SKM-1 treated with dmso at 0.1 percent for 144 hours (cell line): ENCODE results near the gene THUMPD3.

Experiments used
- DNase-seq: peaks from one replicate; lab custom pipeline; 2025; ENCODE audit not compliant: unreplicated experiment; lab: John Stamatoyannopoulos, UW

The THUMPD3 gene

GRCh38 chr3:9415485-9416138, 52.8 kb downstream of the THUMPD3 start:
- no peak for DNase-seq

DNA sequence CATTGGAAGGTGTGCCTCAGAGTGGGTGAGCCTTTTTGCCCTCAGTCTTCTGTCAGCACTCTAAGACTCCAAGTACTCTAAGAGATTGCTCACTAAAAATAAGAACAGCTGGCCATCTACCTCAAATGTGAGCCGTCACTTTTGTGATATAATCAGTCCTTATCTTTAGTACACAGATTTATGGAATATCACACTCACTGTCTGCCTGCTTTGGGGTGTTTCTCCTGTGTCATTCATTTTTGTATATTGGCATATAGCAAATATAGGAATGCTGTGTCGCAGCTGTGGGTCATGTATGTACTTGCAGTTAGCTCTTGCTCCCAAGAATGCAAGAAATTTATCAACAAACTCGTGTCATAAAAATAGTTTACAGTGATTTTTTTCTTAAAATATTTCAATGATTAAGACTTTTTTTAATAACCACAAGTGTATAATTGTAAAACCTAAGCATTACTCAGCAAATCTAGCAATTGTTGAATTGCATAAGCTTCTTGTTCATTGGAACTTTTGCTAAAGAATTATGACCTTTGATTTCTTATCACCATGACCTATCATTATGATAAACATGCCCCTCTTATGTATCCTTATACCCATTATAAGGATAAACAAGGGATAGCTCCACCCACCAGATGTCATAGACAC, 53.4 kb downstream of the THUMPD3 start:
- no peak for DNase-seq

- DNase-seq, result no peak
Observed at GRCh38 chr3:9420850-9421549, 58.1 kb downstream of the THUMPD3 start.

GRCh38 chr3:9422712-9423424, 60.0 kb downstream of the THUMPD3 start:
- peak; percentile 29 for DNase-seq

GRCh38 chr3:9428411-9428810, 65.6 kb downstream of the THUMPD3 start:
- DNase-seq, result no peak

- no peak for DNase-seq
Observed at GRCh38 chr3:9430733-9431132, 67.9 kb downstream of the THUMPD3 start.

DNA sequence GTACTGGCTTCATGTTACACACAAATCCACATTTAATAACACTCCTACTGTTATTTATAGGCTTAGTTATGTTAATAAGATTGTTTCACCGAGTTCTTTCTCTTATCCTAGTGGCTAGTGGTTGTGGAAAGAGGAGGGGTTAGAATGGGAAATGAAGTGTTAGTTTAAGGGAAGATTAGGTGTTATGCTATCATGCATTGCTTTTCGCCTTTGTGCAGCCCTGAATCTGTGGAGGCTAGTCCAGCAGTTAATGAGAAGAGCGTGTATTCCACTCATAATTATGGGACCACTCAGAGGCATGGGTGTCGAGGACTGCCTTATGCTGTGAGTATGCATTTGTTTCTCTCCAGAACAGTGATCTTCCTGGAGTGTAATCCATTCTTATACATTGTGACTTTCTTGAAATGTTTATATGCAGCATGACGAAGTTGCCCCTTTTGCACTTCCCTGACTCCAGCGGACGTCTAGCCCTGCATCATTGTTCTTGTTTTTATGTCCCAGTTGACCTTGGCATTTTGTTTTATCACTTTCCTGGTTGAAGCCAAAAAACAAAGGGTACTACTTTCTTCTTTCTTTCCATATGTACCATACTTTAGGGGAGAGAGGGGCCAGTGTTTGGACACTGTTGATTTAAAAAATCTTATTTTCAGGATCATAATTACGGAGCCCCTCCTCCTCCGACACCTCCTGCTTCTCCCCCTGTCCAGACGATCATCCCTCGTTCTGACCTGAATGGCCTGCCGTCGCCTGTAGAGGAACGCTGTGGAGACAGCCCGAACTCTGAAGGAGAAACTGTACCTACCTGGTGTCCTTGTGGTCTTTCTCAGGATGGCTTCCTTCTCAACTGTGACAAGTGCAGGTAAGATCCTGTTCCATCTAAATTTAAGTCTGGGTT, 71.0 kb downstream of the THUMPD3 start:
- DNase-seq, result no peak

DNA sequence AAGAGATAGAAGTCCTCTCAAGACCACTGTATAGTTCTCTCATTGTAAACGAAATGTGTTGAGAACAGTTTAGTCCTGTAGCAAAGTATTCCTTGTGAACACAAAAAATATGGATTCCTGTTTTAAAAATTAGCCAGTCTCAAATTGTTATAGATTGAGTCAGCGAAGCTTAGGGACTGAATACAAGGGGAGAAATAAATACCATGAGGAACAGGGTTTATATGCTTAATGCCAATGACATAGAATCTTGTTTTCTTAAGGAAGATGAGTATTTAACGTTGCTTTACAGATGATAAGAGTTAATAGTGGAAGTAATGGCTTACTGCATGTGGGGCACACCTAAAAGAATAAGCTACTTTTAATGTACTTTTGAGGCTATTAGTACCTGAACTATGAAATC, 72.5 kb downstream of the THUMPD3 start:
- no peak for DNase-seq
